Measurements from ENCODE around the gene RPTOR.

RPTOR gene

GRCh38 chr17:80565343-80566053 lies 20.9 kb downstream of the RPTOR start:
- DNase-seq (ENCODE audit: low read depth) = no peak
- TF ChIP-seq, protein P1, sequence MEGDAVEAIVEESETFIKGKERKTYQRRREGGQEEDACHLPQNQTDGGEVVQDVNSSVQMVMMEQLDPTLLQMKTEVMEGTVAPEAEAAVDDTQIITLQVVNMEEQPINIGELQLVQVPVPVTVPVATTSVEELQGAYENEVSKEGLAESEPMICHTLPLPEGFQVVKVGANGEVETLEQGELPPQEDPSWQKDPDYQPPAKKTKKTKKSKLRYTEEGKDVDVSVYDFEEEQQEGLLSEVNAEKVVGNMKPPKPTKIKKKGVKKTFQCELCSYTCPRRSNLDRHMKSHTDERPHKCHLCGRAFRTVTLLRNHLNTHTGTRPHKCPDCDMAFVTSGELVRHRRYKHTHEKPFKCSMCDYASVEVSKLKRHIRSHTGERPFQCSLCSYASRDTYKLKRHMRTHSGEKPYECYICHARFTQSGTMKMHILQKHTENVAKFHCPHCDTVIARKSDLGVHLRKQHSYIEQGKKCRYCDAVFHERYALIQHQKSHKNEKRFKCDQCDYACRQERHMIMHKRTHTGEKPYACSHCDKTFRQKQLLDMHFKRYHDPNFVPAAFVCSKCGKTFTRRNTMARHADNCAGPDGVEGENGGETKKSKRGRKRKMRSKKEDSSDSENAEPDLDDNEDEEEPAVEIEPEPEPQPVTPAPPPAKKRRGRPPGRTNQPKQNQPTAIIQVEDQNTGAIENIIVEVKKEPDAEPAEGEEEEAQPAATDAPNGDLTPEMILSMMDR (IDR thresholded peaks at IDR 0.05; ENCODE audit: insufficient read depth, low read depth, low read length, missing control alignments) = no peak
- H3K4me3 ChIP-seq (ENCODE audit: low read depth, low read length) = no peak overlapping the region

- no peak for DNase-seq (ENCODE audit: low read depth)
These were observed 21.4 kb downstream of the RPTOR start for GRCh38 chr17:80566054-80566400.

DNA sequence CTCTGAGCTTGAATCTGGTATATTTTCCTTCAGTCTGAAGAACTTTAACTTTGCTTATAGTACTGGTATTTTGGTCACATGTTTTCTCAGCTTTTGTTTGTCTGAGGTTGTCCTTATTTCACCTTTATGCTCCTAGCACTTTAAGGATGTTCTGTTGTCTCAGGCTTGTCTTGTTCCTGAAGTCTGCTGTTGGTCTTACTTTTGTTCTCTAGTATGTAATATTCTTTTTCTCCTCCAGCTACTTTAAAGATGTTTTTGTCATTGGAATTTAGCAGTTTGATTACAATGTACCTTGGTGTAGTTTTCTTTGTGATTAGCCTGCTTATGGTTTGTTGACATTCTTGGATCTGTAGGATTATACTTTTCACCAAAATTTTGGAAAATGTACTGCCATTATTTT lies 23.6 kb downstream of the RPTOR start:
- DNase-seq (ENCODE audit: low read depth) = no peak
- TF ChIP-seq, protein P1 (IDR thresholded peaks at IDR 0.05; ENCODE audit: insufficient read depth, low read depth, low read length, missing control alignments) = no peak

More at GRCh38 chr17:80566054-80566400, 21.4 kb downstream of the RPTOR start:
- TF ChIP-seq, protein P1 (IDR thresholded peaks at IDR 0.05; ENCODE audit: insufficient read depth, low read depth, low read length, missing control alignments) = no peak
- no peak overlapping the region for H3K4me3 ChIP-seq (ENCODE audit: low read depth, low read length)

DNA sequence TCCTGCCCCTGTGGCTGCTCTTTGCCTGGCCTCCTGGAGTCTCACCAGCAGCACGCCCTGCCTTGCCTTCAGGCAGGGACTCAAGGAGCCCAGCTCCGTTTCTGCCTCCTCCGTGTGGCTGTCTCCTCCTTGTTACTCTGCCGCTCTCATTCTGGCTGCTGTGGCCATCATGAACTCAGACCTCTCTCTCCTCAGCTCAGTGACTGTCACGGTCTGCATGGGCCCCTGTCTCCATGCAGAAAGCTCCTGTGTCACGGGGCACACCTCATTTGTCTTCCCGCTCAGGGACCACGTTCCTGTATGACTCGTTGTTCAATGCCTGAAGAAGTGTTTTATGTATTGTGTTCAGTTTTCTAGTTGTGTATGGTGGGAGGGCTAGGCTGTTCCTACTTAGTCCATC lies 25.3 kb downstream of the RPTOR start:
- no peak for DNase-seq (ENCODE audit: low read depth)
- TF ChIP-seq, protein P1 (IDR thresholded peaks at IDR 0.05; ENCODE audit: insufficient read depth, low read depth, low read length, missing control alignments) = no peak
- H3K4me3 ChIP-seq (ENCODE audit: low read depth, low read length) = no peak overlapping the region

More for the DNA sequence above, 23.6 kb downstream of the RPTOR start:
- no peak overlapping the region for H3K4me3 ChIP-seq (ENCODE audit: low read depth, low read length)

DNA sequence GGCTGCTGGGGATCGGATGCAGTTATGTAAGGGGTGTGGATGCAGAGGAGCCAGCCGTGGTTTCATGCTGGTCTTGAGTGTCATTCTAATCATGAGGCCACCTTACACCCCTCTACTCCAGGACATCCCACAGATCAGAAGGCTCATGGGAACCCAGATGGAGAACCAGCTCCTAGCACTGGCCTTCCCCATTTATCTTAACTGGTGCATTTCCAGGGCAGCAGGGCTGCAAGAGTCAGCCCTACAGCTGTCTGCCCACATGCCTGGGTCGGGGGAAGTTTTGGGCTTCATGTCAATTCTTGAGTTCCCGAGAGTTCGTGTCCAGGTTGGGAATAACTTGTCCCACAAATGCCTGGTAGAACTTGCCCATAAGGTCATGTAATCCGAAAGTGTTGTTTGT lies 29.1 kb downstream of the RPTOR start:
- no peak for DNase-seq (ENCODE audit: low read depth)
- TF ChIP-seq, protein P1 (IDR thresholded peaks at IDR 0.05; ENCODE audit: insufficient read depth, low read depth, low read length, missing control alignments) = no peak
- no peak overlapping the region for H3K4me3 ChIP-seq (ENCODE audit: low read depth, low read length)

- TF ChIP-seq, protein P1 (IDR thresholded peaks at IDR 0.05; ENCODE audit: insufficient read depth, low read depth, low read length, missing control alignments) = no peak
- DNase-seq (ENCODE audit: low read depth) = no peak
- no peak overlapping the region for H3K4me3 ChIP-seq (ENCODE audit: low read depth, low read length)
These were observed 29.9 kb downstream of the RPTOR start for GRCh38 chr17:80574496-80574895.
